DOHH2 (cell line): ENCODE results near the gene LMCD1.

Experiments
- H3F3A ChIP-seq: fragments of 200-600 bp; sonication (generic), shearing (Covaris generic); 2 replicates; pipeline ENCODE4 v1.6.0; 2016; ENCODE audit warnings: antibody characterized with exemption, mild to moderate bottlenecking; ENCODE audit not compliant: control insufficient read depth, insufficient read depth
- H3K27ac ChIP-seq: fragments of 200-600 bp; sonication (generic); 2 replicates; pipeline ENCODE4 v1.5.1; 2014; ENCODE audit warnings: low read depth, mild to moderate bottlenecking, low read length, moderate library complexity
- H3K27me3 ChIP-seq: fragments of 200-600 bp; sonication (generic); 2 replicates; pipeline ENCODE4 v1.6.1; 2014; ENCODE audit warnings: mild to moderate bottlenecking, low read length, mixed read lengths; ENCODE audit not compliant: control insufficient read depth
- H3K36me3 ChIP-seq: fragments of 200-600 bp; sonication (generic); 2 replicates; pipeline ENCODE4 v1.6.1; 2014; ENCODE audit warnings: mild to moderate bottlenecking, low read length, moderate library complexity, mixed read lengths; ENCODE audit not compliant: control insufficient read depth
- H3K4me1 ChIP-seq: fragments of 200-600 bp; sonication (generic); 2 replicates; pipeline ENCODE4 v1.6.1; 2014; ENCODE audit warnings: mild to moderate bottlenecking, low read length, mixed read lengths; ENCODE audit not compliant: control insufficient read depth
- H3K4me2 ChIP-seq: fragments of 200-600 bp; sonication (generic); 2 replicates; pipeline ENCODE4 v1.6.0; 2014; ENCODE audit warnings: mild to moderate bottlenecking, low read length, moderate library complexity
- H3K4me3 ChIP-seq: fragments of 200-600 bp; sonication (generic); 2 replicates; pipeline ENCODE4 v1.5.1; 2014; ENCODE audit warnings: mild to moderate bottlenecking, low read length, mixed read lengths
- H3K79me2 ChIP-seq: fragments of 200-600 bp; sonication (generic); 2 replicates; pipeline ENCODE4 v1.6.1; 2014; ENCODE audit warnings: mild to moderate bottlenecking, low read length, mixed read lengths; ENCODE audit not compliant: control insufficient read depth
- H3K9me2 ChIP-seq: fragments of 200-600 bp; sonication (generic); replicated peaks from 2 replicates; pipeline ENCODE4 v1.6.1; 2014; ENCODE audit warnings: mild to moderate bottlenecking, low read length, mixed read lengths; ENCODE audit not compliant: control insufficient read depth
- H3K9me3 ChIP-seq: fragments of 200-600 bp; sonication (generic); 2 replicates; pipeline ENCODE4 v1.6.1; 2014; ENCODE audit warnings: antibody characterized with exemption, low read length, mixed read lengths; ENCODE audit not compliant: control insufficient read depth, insufficient read depth
- H4K20me1 ChIP-seq: fragments of 200-600 bp; sonication (generic); 2 replicates; pipeline ENCODE4 v1.6.0; 2014; ENCODE audit warnings: low read depth, mild to moderate bottlenecking, antibody characterized with exemption, low read length, moderate library complexity; ENCODE audit not compliant: control insufficient read depth, insufficient read depth
- EZH2phosphoT487 ChIP-seq: fragments of 200-600 bp; sonication (generic); IDR thresholded peaks from 2 replicates; pipeline ENCODE4 v1.6.1; 2017; ENCODE audit warnings: borderline replicate concordance, mild to moderate bottlenecking, antibody characterized with exemption, low read length, moderate library complexity, mixed read lengths
- TF ChIP-seq, protein P1 (sequence below): fragments of 200-600 bp; sonication (generic); IDR thresholded peaks from one replicate; pipeline ENCODE4 v1.5.1; 2014; ENCODE audit warnings: antibody characterized with exemption, mild to moderate bottlenecking, low read depth, low read length; ENCODE audit not compliant: poor library complexity, severe bottlenecking

The LMCD1 gene

DNA sequence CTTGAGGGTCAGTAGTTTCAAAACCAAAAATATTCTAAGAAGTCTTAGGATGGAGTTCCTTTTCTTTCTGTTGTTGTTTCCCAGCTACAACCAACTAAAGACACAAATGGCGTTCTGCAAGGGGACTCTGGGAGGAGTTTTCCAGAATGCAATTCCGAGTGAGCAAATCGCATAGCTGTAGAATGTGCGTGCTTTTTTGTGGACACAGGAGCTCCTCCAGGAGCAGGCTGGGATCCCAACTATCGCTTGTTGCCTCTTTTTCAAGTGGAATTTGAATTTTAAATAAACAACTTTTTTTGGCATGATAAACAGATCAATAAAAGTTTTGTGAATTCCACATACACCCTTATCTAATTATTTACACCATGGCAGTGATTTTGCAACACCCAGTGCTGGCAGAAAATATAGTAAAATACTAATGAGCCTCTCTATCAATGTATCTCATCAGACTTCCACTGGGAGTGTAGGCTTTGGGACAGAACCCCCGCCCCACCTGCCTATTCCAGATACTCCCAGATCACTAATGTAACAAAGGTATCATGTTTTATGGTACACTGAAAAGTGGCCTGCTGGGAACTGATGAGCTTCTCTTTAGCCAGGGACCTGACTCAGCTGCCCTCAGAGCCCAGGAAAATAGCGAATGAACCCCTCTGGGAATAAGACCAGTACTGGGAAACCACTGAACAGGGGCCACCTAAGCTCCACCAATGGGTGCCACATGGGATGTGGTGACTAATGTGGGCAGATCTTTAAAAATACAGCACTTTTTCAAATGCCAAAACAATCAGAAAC is 66.4 kb downstream of the LMCD1 start:
- H3K9me3 ChIP-seq, result no peaks in the 10 kb centered on the region
- no peaks in the 10 kb centered on the region for H3K9me2 ChIP-seq
- no peak overlapping the region for H3K27ac ChIP-seq
- H3F3A ChIP-seq, result no peaks in the 10 kb centered on the region
- H3K79me2 ChIP-seq, result no peaks in the 10 kb centered on the region
- no peaks in the 10 kb centered on the region for H4K20me1 ChIP-seq
- H3K4me1 ChIP-seq, result no peaks in the 10 kb centered on the region
- H3K4me3 ChIP-seq, result no peak overlapping the region
- no peaks in the 10 kb centered on the region for H3K36me3 ChIP-seq
- TF ChIP-seq EZH2phosphoT487, result no peak
- H3K27me3 ChIP-seq, result no peaks in the 10 kb centered on the region
- H3K4me2 ChIP-seq, result no peak overlapping the region

DNA sequence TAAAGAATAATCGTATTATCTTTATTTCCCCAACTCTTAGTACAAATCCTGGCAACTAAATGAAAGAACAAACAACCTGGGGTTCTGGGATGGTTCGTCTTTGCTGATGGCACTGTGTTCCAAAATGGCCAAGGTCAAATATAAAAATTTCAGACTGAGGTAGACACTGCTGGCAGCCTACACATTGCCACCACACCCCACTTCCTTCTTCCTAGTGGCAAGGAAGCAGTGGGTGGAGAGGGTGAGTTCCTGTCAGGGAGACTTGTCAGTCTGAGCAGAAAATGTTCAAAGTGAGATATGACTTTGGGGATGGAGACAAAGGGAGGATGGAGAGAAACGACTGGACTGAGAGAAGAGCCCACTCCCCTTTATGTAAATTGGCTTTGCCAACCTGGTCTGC is 69.6 kb downstream of the LMCD1 start:
- H3K36me3 ChIP-seq, result no peaks in the 10 kb centered on the region
- H3K27ac ChIP-seq, result no peak overlapping the region
- no peaks in the 10 kb centered on the region for H3K9me2 ChIP-seq
- no peak for TF ChIP-seq EZH2phosphoT487
- TF ChIP-seq, protein P1, sequence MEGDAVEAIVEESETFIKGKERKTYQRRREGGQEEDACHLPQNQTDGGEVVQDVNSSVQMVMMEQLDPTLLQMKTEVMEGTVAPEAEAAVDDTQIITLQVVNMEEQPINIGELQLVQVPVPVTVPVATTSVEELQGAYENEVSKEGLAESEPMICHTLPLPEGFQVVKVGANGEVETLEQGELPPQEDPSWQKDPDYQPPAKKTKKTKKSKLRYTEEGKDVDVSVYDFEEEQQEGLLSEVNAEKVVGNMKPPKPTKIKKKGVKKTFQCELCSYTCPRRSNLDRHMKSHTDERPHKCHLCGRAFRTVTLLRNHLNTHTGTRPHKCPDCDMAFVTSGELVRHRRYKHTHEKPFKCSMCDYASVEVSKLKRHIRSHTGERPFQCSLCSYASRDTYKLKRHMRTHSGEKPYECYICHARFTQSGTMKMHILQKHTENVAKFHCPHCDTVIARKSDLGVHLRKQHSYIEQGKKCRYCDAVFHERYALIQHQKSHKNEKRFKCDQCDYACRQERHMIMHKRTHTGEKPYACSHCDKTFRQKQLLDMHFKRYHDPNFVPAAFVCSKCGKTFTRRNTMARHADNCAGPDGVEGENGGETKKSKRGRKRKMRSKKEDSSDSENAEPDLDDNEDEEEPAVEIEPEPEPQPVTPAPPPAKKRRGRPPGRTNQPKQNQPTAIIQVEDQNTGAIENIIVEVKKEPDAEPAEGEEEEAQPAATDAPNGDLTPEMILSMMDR, result no peak
- H4K20me1 ChIP-seq, result no peaks in the 10 kb centered on the region
- H3F3A ChIP-seq, result no peaks in the 10 kb centered on the region
- H3K4me1 ChIP-seq, result no peaks in the 10 kb centered on the region
- H3K9me3 ChIP-seq, result no peaks in the 10 kb centered on the region
- H3K79me2 ChIP-seq, result no peaks in the 10 kb centered on the region
- no peak overlapping the region for H3K4me3 ChIP-seq
- no peaks in the 10 kb centered on the region for H3K27me3 ChIP-seq
- H3K4me2 ChIP-seq, result no peak overlapping the region

DNA sequence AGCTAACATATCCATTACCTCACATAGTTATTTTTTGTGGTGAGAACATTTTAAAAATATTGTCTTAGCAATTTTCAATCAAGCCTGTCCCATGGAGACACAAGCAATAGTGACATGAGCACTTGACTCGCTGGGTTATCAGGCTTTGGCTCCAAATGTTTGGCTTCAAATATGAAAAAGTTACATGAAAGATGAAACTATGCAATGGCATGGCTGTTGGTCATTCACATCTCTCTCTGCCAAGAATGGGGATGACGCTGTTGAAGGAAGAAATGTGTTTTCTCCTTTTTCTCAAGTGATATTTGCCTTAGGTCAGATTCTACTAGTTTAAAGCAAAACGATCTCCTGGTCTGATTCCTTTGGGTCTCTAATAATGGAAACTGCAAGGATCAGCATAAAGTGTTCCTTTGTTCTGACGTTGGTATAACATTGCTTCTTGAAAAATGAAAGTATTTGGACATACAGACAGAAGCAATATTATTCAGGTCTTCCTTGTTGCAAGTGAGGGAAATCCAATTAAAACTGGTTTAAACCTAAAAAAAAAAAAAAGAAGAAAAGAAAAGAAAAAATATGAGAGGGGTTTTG is 71.8 kb downstream of the LMCD1 start:
- Histone ChIP-seq H3K27ac (no peak overlapping the region), H3K9me3 (no peaks in the 10 kb centered on the region), H3K79me2 (no peaks in the 10 kb centered on the region), H3F3A (no peaks in the 10 kb centered on the region), H4K20me1 (no peaks in the 10 kb centered on the region), H3K4me1 (no peaks in the 10 kb centered on the region), H3K4me2 (no peak overlapping the region), H3K27me3 (0 out of 2 replicates have a peak, but pooled peaks cover under 1% of the 10 kb centered on the region), H3K9me2 (no peaks in the 10 kb centered on the region), H3K4me3 (no peak overlapping the region), H3K36me3 (no peaks in the 10 kb centered on the region)
- TF ChIP-seq EZH2phosphoT487, result no peak

DNA sequence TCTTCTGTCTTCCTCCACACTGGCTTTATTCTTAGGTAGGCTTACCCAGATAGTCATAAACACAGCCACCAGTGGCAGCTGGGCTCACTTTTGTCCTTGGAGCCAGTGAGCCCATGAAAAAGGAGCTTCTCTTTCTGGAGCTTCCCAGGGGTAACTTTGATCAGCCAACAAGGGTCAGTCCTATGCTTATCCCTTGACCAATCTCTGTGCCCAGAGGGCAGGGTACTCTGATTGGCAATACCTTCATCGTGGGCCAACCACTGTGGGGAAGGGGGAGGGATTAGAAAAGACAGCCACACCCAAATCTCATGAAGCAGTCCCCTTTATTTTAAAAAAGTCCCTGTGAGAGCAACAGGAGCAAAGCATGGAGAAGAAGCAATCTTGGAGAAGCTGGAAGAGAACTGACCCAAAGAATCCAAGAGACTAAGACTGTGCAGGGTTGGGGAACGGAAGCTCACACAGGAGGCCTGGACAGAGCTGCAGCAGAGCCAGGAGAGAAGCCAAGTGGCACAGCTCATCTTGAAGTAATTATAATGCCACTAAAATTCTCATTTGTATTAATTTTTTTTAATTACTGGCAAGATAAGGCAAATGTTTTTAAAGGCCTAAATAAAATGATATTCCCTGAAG is 72.5 kb downstream of the LMCD1 start:
- H3K9me2 ChIP-seq, result no peaks in the 10 kb centered on the region
- no peak overlapping the region for H3K4me2 ChIP-seq
- H3F3A ChIP-seq, result no peaks in the 10 kb centered on the region
- no peaks in the 10 kb centered on the region for H3K9me3 ChIP-seq
- H3K79me2 ChIP-seq, result no peaks in the 10 kb centered on the region
- no peak overlapping the region for H3K4me3 ChIP-seq
- TF ChIP-seq, protein P1, result no peak
- TF ChIP-seq EZH2phosphoT487, result no peak
- H3K27ac ChIP-seq, result no peak overlapping the region
- no peaks in the 10 kb centered on the region for H3K36me3 ChIP-seq
- H3K4me1 ChIP-seq, result no peaks in the 10 kb centered on the region
- H3K27me3 ChIP-seq, result 0 out of 2 replicates have a peak, but pooled peaks cover 4% of the 10 kb centered on the region
- no peaks in the 10 kb centered on the region for H4K20me1 ChIP-seq
